Mesenteric fat pad (tissue), 1 donor: ENCODE data around the gene NCDN. TPM values are rescaled to one million over a fixed set of nuclear protein-coding genes. Genes with fewer than 3 reads are reported as not detected.
"Not testable (repeated sequence)": the region's sequence is repeated elsewhere in the genome, so short reads cannot be mapped to it uniquely, and the experiment has no call there.

Experiments used
- DNase-seq: peaks from one replicate; pipeline ENCODE4 v3.0.0-alpha.2; 2020; ENCODE audit warnings: low spot score
- total RNA-seq: library from RNA; stranded (reverse); fragmentation: NEBNext Ultra II Directional; extraction: Animal tissue kit (Norgen Biotek cat#: 25700); gene quantifications from one replicate; pipeline ENCODE4 v1.2.1, GENCODE V29; 2021
- donor health status: DM: yes; HTN: yes; CAD: no.

Gene NCDN
- total RNA-seq, 1 donor from 2014 or later = 16.0 TPM

GRCh38 chr1:35568975-35569395 is 11.4 kb downstream of the NCDN start:
- peak; percentile 85 for DNase-seq

DNA sequence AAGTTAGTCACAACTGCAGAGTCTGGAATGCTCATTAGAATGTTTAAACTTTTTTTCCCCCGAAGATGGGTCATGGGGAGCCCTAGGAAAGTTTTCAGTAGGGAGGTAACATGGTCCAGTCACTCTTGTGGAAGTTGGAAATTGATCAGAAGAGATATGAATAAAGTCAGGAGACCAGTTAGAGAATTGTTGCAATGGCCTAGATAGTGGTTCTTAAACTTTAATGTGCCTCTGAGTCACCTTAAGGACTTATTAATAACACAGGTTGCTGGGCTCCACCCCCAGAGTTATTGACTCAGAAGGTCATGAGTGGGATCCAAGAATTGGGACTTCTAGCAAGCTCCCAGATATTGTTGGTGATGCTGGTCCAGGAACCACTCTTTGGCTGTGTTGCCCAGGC is 12.3 kb downstream of the NCDN start:
- DNase-seq = no peak

DNA sequence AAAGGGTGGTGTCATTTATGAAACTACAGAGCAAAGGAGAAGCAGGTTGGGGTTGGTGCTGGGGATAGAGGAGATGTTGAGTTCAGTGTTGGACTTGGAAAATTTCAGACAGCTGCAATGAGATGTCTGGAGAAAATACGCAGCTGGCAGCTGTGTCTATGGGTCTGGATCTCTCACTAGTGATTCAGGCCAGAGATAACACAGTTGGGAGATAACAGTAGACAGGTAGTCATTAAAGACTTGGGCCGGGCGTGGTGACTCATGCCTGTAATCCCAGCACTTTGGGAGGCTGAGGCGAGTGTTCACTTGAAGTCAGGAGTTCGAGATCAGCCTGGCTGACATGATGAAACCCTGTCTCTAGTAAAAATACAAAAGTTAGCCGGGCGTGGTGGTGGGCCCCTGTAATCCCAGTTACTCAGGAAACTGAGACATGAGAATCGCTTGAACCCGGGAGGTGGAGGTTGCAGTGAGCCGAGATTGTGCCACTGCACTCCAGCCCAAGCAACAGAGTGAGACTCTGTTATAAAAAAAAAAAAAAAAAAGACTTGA is 13.1 kb downstream of the NCDN start:
- DNase-seq = peak; percentile 33

DNA sequence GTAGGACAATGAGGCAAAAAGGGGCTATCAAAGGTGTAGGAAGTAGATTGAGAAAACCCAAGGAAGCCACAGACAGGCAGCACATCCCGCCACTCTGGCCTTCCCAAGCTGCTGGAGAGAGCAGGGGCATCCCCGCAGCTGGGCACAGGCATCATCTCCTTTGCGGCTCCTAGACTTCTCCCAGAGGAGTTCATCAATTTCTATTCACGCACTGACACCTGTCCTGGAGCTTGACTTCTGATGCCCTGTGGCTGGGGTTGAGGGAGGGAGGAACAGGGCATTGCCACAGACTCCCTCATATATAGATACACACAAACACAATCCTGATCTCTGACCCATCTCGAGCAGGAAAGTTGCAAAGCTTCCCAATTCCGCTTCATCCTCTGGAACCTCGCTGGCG is 13.7 kb downstream of the NCDN start:
- DNase-seq = peak; percentile 69

DNA sequence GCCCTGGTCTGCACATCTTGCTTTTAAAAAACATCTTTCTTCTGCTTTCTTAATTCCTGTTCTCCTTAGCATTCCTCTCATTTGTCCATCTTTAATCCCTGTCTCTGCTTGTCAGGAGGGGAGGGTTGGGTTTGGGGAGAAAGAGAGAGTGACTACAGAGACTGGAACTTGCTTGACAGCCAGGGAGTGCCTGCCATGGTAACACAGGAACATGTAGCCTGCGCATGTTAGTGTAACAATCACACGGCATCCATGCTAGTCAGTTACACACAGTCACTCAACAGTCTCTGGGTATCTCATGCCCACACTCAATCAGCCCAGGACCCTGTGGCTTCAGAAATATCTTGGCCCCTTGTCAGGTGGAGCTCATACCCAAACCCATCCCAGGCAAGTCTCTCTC is 14.7 kb downstream of the NCDN start:
- no peak for DNase-seq

DNA sequence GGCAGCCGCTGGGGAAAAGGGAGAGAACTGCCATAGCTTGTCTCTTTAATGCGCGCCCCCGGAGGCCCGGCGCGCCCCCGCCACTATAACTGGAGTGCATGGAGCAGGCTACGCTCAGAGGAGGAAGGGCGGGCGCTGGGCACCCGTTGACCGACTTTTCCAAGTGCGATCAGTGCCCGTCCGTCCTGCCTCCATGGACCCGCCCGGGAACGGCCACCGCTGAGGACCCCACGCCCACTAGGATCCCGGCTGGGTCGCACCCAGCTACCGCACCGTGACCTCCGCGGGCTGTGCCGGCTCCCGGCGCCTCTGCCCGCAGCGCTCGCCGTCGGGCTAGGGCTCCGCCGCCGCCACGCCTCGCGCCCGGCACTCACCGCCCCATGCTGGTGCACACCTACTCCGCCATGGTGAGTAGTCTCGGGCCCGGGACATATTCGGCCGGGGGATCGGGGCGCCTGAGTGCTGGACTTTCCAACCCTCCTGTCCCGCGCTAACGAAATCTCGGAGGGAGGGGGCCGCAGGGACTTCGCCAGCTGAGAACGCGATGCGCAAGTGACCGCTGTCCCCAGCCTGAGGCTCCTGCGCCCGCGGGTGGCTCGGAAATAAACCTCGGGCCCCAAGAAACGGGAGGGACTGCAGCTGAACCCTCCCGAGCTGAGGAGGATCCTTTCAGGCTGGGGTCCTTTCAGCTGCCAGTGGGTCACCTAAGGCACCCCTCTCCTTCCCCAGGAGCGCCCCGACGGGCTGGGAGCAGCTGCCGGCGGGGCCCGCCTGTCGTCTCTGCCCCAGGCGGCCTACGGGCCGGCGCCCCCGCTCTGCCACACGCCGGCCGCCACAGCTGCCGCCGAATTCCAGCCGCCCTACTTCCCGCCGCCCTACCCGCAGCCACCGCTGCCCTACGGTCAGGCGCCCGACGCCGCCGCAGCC is 15.9 kb downstream of the NCDN start, which contains the start of gene TFAP2E:
Gene TFAP2E, plus strand, starts transcription at position 117 of the 927 bp plus-strand sequence. Its CDS starts 264 bp downstream, at position 381.
- DNase-seq = peak; percentile 88

GRCh38 chr1:35574125-35574654 is 16.6 kb downstream of the NCDN start:
- peak; percentile 78 for DNase-seq

GRCh38 chr1:35574655-35575415 is 17.2 kb downstream of the NCDN start:
- peak; percentile 71 for DNase-seq

DNA sequence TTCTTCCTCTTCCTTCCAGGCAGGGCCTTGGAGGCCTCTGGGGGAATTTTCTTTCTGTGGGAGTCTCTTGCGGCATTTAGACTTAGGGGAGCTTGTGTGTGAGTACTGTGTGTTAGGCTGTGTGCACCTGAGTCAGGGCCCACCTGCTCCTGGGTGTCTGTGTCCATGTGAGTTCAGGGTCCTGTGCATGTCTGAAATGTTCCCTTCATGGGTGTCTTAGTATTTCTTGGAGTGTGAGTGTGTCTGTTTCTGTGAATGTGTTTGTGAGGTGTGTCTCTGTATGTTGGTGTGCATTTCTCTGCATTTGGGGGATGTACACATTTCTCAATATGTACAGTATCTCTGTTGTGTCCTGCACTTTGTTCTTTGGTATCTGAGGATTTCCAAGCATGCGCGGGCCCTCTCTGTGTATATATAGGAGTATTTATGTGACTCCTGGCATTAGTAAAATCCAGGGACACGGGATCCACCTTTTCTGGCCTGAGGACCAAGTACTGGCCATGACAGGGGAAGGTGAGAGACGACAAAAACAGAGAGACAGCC is 17.9 kb downstream of the NCDN start:
- DNase-seq = peak; percentile 45

GRCh38 chr1:35576061-35576765 is 18.6 kb downstream of the NCDN start:
- DNase-seq = peak; percentile 72

DNA sequence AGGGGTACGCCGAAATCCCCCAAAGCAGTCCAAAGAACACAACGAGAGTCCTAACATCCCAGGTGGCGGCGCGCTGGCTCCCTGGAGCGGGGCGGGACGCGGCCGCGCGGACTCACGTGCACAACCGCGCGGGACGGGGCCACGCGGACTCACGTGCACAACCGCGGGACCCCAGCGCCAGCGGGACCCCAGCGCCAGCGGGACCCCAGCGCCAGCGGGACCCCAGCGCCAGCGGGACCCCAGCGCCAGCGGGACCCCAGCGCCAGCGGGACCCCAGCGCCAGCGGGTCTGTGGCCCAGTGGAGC is 19.1 kb downstream of the NCDN start:
- not testable (repeated sequence) for DNase-seq

DNA sequence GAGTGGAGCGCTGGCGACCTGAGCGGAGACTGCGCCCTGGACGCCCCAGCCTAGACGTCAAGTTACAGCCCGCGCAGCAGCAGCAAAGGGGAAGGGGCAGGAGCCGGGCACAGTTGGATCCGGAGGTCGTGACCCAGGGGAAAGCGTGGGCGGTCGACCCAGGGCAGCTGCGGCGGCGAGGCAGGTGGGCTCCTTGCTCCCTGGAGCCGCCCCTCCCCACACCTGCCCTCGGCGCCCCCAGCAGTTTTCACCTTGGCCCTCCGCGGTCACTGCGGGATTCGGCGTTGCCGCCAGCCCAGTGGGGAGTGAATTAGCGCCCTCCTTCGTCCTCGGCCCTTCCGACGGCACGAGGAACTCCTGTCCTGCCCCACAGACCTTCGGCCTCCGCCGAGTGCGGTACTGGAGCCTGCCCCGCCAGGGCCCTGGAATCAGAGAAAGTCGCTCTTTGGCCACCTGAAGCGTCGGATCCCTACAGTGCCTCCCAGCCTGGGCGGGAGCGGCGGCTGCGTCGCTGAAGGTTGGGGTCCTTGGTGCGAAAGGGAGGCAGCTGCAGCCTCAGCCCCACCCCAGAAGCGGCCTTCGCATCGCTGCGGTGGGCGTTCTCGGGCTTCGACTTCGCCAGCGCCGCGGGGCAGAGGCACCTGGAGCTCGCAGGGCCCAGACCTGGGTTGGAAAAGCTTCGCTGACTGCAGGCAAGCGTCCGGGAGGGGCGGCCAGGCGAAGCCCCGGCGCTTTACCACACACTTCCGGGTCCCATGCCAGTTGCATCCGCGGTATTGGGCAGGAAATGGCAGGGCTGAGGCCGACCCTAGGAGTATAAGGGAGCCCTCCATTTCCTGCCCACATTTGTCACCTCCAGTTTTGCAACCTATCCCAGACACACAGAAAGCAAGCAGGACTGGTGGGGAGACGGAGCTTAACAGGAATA is 19.7 kb downstream of the NCDN start:
- peak; percentile 89 for DNase-seq

- no peak for DNase-seq
Measured at GRCh38 chr1:35580949-35581388, 23.4 kb downstream of the NCDN start.

GRCh38 chr1:35581621-35582020 is 24.0 kb downstream of the NCDN start:
- DNase-seq = not testable (repeated sequence)

DNA sequence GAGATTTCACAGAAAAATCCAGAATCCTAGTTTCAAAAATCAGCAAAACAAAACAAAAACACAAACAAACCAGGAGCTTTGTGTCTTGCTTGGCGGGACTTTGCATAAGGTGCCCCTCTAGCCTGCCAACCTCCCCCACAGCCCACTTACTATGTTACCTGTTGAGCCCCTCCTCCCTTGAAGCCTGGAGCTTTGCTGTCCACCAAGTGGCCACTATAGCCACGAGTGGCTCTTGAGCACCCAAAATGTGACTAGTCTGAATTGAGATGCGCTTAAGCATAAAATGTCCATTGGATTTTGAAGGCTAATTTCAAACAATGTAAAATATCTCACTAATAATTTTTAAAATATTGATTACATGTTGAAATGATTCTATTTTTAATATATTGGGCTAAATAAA is 27.7 kb downstream of the NCDN start:
- peak; percentile 3 for DNase-seq

DNA sequence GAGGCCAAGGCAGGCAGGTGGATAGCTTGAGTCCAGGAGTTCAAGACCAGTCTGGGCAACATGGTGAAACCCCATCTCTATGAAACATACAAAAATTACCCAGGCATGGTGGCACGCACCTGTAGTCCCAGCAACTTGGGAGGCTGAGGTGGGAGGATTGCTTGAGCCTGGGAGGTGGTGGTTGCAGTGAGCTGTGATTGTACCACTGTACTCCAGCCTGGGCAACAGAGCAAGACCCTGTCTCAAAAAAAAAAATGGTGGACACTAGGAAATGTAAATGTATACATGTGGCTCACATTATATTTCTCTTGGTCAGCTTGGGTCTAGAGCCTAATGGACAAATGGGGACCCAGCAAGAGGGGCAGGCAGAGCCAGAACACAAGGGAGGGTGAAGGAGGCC is 28.2 kb downstream of the NCDN start:
- DNase-seq = not testable (repeated sequence)

DNA sequence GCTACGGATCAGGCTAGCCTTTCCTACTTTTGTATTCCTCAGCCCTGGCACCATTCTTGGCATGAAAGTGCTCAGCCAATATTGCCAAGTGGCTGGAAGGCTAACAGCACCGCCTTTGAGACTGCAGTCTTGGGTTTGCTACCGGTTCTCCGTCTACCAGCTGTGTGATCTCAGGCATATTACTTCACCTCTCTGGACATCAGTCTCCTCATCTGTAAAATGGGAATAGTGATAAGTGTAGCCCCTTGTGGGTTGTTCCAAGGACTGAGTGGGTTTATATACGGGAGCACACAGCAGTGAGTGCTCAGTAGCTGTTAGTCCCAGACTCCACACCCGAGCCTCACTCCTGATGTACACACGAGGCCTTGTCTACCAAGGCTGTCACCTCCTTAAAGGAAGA is 29.2 kb downstream of the NCDN start:
- DNase-seq = no peak

DNA sequence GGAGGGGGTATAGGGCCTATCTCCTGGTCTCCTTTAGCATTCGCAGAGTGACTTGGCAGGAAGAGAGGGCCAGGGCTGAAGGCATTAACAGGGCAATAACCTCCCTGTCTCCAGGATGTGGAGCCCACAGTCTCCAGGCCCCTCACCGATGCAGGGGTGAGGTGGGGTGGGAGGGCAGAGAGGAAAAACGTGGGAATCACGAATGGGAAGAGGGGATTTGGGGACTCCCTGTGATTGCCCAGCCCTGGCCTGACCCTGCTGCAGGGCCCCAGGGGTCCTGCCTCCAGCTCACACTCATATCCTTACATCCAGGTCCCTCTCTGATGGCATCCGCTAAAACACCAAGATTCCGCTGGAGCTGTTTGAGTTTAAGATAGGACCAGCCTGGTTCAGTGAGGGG is 30.1 kb downstream of the NCDN start:
- peak; percentile 62 for DNase-seq

GRCh38 chr1:35588197-35588910 is 30.8 kb downstream of the NCDN start:
- peak; percentile 83 for DNase-seq
